Osteocyte (in vitro differentiated cells): ENCODE measurements around the gene FGF12. TPM values are rescaled to one million over a fixed set of nuclear protein-coding genes. Genes with fewer than 3 reads are reported as not detected.

Experiments used
- DNase-seq: peaks from one replicate; pipeline ENCODE4 v3.0.0; 2021; ENCODE audit warnings: mixed read lengths; ENCODE audit not compliant: unreplicated experiment; ENCODE audit errors: extremely low spot score
- H3K27ac Mint-ChIP-seq: one replicate; pipeline ENCODE4 v1.8.0; 2021; ENCODE audit warnings: mild to moderate bottlenecking, mixed read lengths; ENCODE audit not compliant: unreplicated experiment
- H3K27me3 Mint-ChIP-seq: one replicate; pipeline ENCODE4 v1.8.0; 2021; ENCODE audit warnings: mixed read lengths; ENCODE audit not compliant: unreplicated experiment
- H3K36me3 Mint-ChIP-seq: one replicate; pipeline ENCODE4 v1.8.0; 2021; ENCODE audit warnings: mixed read lengths; ENCODE audit not compliant: unreplicated experiment
- H3K4me1 Mint-ChIP-seq: one replicate; pipeline ENCODE4 v1.8.0; 2021; ENCODE audit warnings: mixed read lengths; ENCODE audit not compliant: unreplicated experiment
- H3K4me3 Mint-ChIP-seq: one replicate; pipeline ENCODE4 v1.8.0; 2021; ENCODE audit warnings: mild to moderate bottlenecking, moderate library complexity, mixed read lengths; ENCODE audit not compliant: unreplicated experiment
- H3K9me3 Mint-ChIP-seq: one replicate; pipeline ENCODE4 v1.8.0; 2021; ENCODE audit warnings: mixed read lengths; ENCODE audit not compliant: unreplicated experiment
- total RNA-seq: library from RNA; stranded (reverse); gene quantifications from 2 replicates; pipeline ENCODE4 v1.2.1, GENCODE V29; 2021
- TF ChIP-seq, protein P1 (sequence below): fragments of 200-600 bp; sonication (generic); IDR thresholded peaks from 2 replicates; pipeline ENCODE4 v1.5.0; 2021; ENCODE audit warnings: antibody characterized with exemption, mild to moderate bottlenecking, moderate library complexity

FGF12 gene
- total RNA-seq, 1 donor from 2014 or later: not detected

DNA sequence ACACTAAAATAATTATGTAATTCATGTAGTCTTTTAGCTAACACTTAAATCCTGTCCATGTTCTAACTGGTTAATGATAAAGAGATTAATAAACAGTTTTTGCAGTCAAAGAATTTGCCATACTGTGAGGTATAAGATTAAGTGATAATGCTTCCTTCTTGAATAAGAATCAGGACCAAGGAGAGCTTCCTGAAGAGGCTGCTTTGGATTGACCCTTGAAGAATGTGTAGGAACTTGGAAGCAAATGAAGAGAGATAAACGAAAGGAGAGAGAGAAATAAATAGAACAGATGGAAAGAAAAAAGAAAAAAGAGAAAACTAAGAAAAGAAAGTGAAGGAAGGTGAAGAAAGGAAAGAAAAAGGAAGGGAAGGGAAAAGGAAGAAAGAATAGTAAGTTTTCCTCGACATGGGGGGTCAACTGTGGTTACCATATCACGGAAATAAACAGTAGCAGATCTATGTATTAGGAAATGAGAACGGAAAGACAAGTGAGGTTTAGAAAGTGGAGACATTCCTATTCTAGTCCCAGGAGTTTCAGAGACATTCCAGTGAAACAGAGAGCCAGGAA lies 539.8 kb downstream of the FGF12 start:
- no peaks in the 10 kb centered on the region for H3K4me1 Mint-ChIP-seq
- H3K27me3 Mint-ChIP-seq: peaks cover 8% of the 10 kb centered on the region
- H3K4me3 Mint-ChIP-seq: no peak overlapping the region
- no peak overlapping the region for H3K27ac Mint-ChIP-seq
- H3K36me3 Mint-ChIP-seq: no peaks in the 10 kb centered on the region
- DNase-seq: no peak
- H3K9me3 Mint-ChIP-seq: peaks cover 4% of the 10 kb centered on the region
- TF ChIP-seq, protein P1, sequence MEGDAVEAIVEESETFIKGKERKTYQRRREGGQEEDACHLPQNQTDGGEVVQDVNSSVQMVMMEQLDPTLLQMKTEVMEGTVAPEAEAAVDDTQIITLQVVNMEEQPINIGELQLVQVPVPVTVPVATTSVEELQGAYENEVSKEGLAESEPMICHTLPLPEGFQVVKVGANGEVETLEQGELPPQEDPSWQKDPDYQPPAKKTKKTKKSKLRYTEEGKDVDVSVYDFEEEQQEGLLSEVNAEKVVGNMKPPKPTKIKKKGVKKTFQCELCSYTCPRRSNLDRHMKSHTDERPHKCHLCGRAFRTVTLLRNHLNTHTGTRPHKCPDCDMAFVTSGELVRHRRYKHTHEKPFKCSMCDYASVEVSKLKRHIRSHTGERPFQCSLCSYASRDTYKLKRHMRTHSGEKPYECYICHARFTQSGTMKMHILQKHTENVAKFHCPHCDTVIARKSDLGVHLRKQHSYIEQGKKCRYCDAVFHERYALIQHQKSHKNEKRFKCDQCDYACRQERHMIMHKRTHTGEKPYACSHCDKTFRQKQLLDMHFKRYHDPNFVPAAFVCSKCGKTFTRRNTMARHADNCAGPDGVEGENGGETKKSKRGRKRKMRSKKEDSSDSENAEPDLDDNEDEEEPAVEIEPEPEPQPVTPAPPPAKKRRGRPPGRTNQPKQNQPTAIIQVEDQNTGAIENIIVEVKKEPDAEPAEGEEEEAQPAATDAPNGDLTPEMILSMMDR: no peak

DNA sequence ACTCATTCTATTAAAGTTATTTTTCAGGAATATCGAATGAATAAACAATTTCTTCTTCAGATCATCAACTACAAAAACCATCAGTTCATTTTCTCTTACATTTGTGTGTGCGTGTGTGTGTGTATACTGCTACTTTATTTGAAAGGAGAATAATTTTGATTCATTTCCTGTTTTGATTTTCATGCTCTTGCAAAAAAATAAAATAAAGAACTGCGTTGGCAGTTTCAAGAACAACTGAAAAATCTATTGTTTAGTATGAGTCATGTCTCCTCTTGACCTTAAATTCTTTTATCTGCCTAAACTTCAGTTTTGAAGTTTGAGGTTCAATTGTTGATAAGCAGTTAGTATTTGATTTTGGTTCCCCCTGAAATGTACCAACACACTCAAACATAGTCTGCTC lies 540.8 kb downstream of the FGF12 start:
- Mint-ChIP-seq H3K9me3 (peaks cover 4% of the 10 kb centered on the region), H3K4me1 (no peaks in the 10 kb centered on the region), H3K27me3 (peaks cover 8% of the 10 kb centered on the region), H3K27ac (no peak overlapping the region), H3K36me3 (no peaks in the 10 kb centered on the region), H3K4me3 (no peak overlapping the region)
- no peak for DNase-seq
- TF ChIP-seq, protein P1: no peak

DNA sequence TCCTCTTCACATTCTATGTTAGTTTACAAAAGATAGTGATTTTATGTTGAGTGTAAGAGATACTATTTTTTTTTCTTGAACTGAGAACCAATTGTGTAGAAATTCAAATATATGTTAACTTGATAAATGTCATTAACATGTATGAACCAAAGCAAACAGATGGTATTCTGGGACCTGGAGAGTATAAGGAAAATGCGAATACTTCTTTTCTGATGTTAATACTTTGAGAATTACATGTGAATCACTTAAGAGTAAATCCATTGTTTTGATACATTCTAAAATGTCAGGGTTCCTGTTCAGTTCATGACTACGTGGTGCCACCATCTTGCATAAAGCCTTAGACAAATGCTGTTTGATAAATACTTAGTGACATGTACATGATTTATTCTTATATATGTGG lies 541.3 kb downstream of the FGF12 start:
- H3K36me3 Mint-ChIP-seq: no peaks in the 10 kb centered on the region

DNA sequence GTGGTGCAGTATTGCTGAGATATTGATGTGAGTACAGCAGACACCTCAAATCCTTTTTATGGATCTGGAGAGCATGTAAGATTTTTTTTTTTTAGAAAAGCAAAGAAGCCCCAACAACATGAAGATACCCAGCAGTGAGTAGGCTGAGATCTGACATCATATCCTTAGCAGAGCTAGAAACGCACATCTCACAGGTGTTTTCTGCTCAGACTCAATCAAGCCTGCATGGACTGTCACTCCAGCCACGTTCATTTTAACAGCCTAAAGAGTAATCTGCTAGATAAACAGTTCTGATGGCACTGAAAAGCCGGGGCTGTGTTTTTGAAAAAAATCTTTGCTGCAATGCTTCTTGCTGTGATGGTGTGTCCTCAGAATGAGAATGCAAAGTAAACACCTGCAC lies 544.2 kb downstream of the FGF12 start:
- H3K36me3 Mint-ChIP-seq: no peaks in the 10 kb centered on the region
- TF ChIP-seq, protein P1: no peak
- H3K27ac Mint-ChIP-seq: no peak overlapping the region
- H3K9me3 Mint-ChIP-seq: peaks cover 4% of the 10 kb centered on the region
- H3K4me1 Mint-ChIP-seq: no peaks in the 10 kb centered on the region
- H3K4me3 Mint-ChIP-seq: no peak overlapping the region
- no peak for DNase-seq
- peaks cover 5% of the 10 kb centered on the region for H3K27me3 Mint-ChIP-seq

More for the DNA sequence above, 541.3 kb downstream of the FGF12 start:
- DNase-seq: no peak
- Mint-ChIP-seq H3K9me3 (peaks cover 4% of the 10 kb centered on the region), H3K4me1 (no peaks in the 10 kb centered on the region), H3K27me3 (peaks cover 8% of the 10 kb centered on the region), H3K4me3 (no peak overlapping the region), H3K27ac (no peak overlapping the region)
- TF ChIP-seq, protein P1: no peak

DNA sequence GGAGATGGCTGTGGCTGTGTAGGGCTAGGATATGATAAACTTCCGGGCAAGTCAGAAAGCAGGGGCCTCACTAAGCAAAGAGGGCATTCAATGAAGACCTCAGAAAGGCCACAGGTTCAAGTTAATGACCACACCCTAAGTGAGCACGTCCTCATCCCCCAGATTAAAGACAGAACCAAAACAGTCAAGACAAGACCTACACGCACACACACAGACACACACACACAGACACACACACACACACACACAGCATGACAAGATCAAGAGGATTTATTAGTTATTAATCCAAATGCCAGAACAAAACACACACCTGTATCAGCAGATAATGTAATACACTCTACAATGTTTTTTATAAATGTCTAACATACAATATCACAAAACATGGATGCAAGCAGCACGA lies 546.2 kb downstream of the FGF12 start:
- TF ChIP-seq, protein P1: no peak
- no peaks in the 10 kb centered on the region for H3K4me1 Mint-ChIP-seq
- H3K9me3 Mint-ChIP-seq: no peaks in the 10 kb centered on the region
- H3K4me3 Mint-ChIP-seq: no peak overlapping the region
- no peaks in the 10 kb centered on the region for H3K36me3 Mint-ChIP-seq
- no peaks in the 10 kb centered on the region for H3K27me3 Mint-ChIP-seq
- DNase-seq: no peak
- no peak overlapping the region for H3K27ac Mint-ChIP-seq
